Thyroid gland (tissue), 4 donors: ENCODE results near the gene ABCC1.

Source experiments
- CTCF ChIP-seq, 6 experiments: fragments of 200-600 bp in 3 of 6; fragments of 450-650 bp in 3 of 6; sonication (generic) in 3 of 6; IDR thresholded peaks; one replicate each; pipeline ENCODE4 v1.5.1; 2016 to 2019; ENCODE audit warnings: antibody characterized with exemption in 6 of 6, mild to moderate bottlenecking in 2 of 6, inconsistent platforms in 1 of 6, moderate library complexity in 1 of 6
- POLR2A ChIP-seq, 2 donors: fragments of 450-650 bp; IDR thresholded peaks; one replicate each; pipeline ENCODE4 v1.6.1; 2017; ENCODE audit warnings: antibody characterized with exemption in 2 of 2, mild to moderate bottlenecking in 2 of 2, moderate library complexity in 1 of 2

- TF ChIP-seq CTCF (IDR thresholded peaks at IDR 0.05) (no peak), POLR2A (IDR thresholded peaks at IDR 0.05) (no peak)
Observed at GRCh38 chr16:15996432-15997109, 47.2 kb downstream of the ABCC1 start.
